H9 (cell line): ENCODE data around the gene NOP16. TPM values are rescaled to one million over a fixed set of nuclear protein-coding genes. Genes with fewer than 3 reads are reported as not detected.
A peak's percentile ranks its signal among the peaks of the same experiment; 100 is the strongest.

Experiments
- DNase-seq: peaks from one replicate; pipeline ENCODE4 v3.0.0-alpha.2; 2017
- H2AFZ ChIP-seq: one replicate; pipeline ENCODE4 v1.6.1; 2013; ENCODE audit warnings: mild to moderate bottlenecking, low read length, control low read depth, moderate library complexity
- H2AK5ac ChIP-seq: 2 replicates; pipeline ENCODE4 v1.6.1; 2013; ENCODE audit warnings: low read length, control low read depth, mixed read lengths; ENCODE audit not compliant: insufficient read length
- H2BK120ac ChIP-seq: one replicate; pipeline ENCODE4 v1.6.1; 2013; ENCODE audit warnings: low read depth, mild to moderate bottlenecking, low read length, control low read depth, inconsistent platforms; ENCODE audit not compliant: poor library complexity, severe bottlenecking
- H2BK12ac ChIP-seq: 2 replicates; pipeline ENCODE4 v1.6.1; 2013; ENCODE audit warnings: low read length, control low read depth, mixed read lengths, low read depth; ENCODE audit not compliant: insufficient read length
- H2BK15ac ChIP-seq: 2 replicates; pipeline ENCODE4 v1.6.1; 2013; ENCODE audit warnings: low read depth, low read length, control low read depth
- H2BK20ac ChIP-seq: one replicate; pipeline ENCODE4 v1.6.1; 2013; ENCODE audit warnings: low read depth, mild to moderate bottlenecking, low read length, control low read depth, inconsistent platforms; ENCODE audit not compliant: poor library complexity, severe bottlenecking
- H2BK5ac ChIP-seq: 2 replicates; pipeline ENCODE4 v1.6.1; 2013; ENCODE audit warnings: low read length, control low read depth, mixed read lengths; ENCODE audit not compliant: insufficient read length
- H3K14ac ChIP-seq: 2 replicates; pipeline ENCODE4 v1.6.1; 2013; ENCODE audit warnings: low read length, control low read depth; ENCODE audit not compliant: insufficient read depth
- H3K18ac ChIP-seq: 2 replicates; pipeline ENCODE4 v1.6.1; 2013; ENCODE audit warnings: low read depth, mild to moderate bottlenecking, mixed read lengths, low read length, control low read depth; ENCODE audit not compliant: insufficient read length
- H3K23ac ChIP-seq: 2 replicates; pipeline ENCODE4 v1.6.1; 2013; ENCODE audit warnings: low read length, control low read depth, mixed read lengths, low read depth; ENCODE audit not compliant: insufficient read length
- H3K23me2 ChIP-seq: 2 replicates; pipeline ENCODE4 v1.6.1; 2013; ENCODE audit warnings: low read depth, mild to moderate bottlenecking, mixed read lengths, low read length, control low read depth; ENCODE audit not compliant: insufficient read length, poor library complexity, severe bottlenecking
- H3K27ac ChIP-seq: 2 replicates; pipeline ENCODE4 v1.5.1; 2013; ENCODE audit warnings: low read length, control low read depth, mixed read lengths, low read depth; ENCODE audit not compliant: insufficient read length
- H3K27me3 ChIP-seq: 2 replicates; pipeline ENCODE4 v1.6.1; 2013; ENCODE audit warnings: low read length, control low read depth, inconsistent platforms; ENCODE audit not compliant: insufficient read depth
- H3K4ac ChIP-seq: 2 replicates; pipeline ENCODE4 v1.6.1; 2013; ENCODE audit warnings: low read depth, mild to moderate bottlenecking, control low read depth, inconsistent platforms, low read length, moderate library complexity
- H3K4me1 ChIP-seq: 2 replicates; pipeline ENCODE4 v1.6.1; 2013; ENCODE audit warnings: low read length, control low read depth, inconsistent platforms; ENCODE audit not compliant: insufficient read depth
- H3K4me2 ChIP-seq: 2 replicates; pipeline ENCODE4 v1.6.1; 2013; ENCODE audit warnings: low read length, control low read depth, mixed read lengths; ENCODE audit not compliant: insufficient read length, insufficient read depth
- H3K56ac ChIP-seq: 2 replicates; pipeline ENCODE4 v1.6.1; 2013; ENCODE audit warnings: low read depth, mild to moderate bottlenecking, mixed read lengths, low read length, control low read depth; ENCODE audit not compliant: insufficient read length
- H3K79me1 ChIP-seq: 2 replicates; pipeline ENCODE4 v1.6.1; 2013; ENCODE audit warnings: low read depth, mild to moderate bottlenecking, moderate library complexity, low read length, control low read depth, inconsistent platforms; ENCODE audit not compliant: insufficient read depth, poor library complexity, severe bottlenecking
- H3K79me2 ChIP-seq: 2 replicates; pipeline ENCODE4 v1.6.1; 2013; ENCODE audit warnings: low read length, control low read depth, inconsistent platforms; ENCODE audit not compliant: insufficient read depth
- H3K9ac ChIP-seq: 2 replicates; pipeline ENCODE4 v1.6.1; 2013; ENCODE audit warnings: low read length, control low read depth, mixed read lengths; ENCODE audit not compliant: insufficient read length; ENCODE audit errors: extremely low read depth
- H3K9me3 ChIP-seq: one replicate; pipeline ENCODE4 v1.6.1; 2013; ENCODE audit warnings: low read depth, low read length, inconsistent platforms; ENCODE audit not compliant: control insufficient read depth
- H3T11ph ChIP-seq: one replicate; pipeline ENCODE4 v1.6.1; 2013; ENCODE audit warnings: mild to moderate bottlenecking, low read length, control low read depth, inconsistent platforms
- H4K20me1 ChIP-seq: one replicate; pipeline ENCODE4 v1.6.1; 2013; ENCODE audit not compliant: control insufficient read depth, insufficient read length, insufficient read depth
- H4K5ac ChIP-seq: 2 replicates; pipeline ENCODE4 v1.6.1; 2013; ENCODE audit warnings: low read depth, mild to moderate bottlenecking, mixed read lengths, low read length, control low read depth; ENCODE audit not compliant: insufficient read length
- H4K8ac ChIP-seq: replicated peaks from 2 replicates; pipeline ENCODE4 v1.6.1; 2013; ENCODE audit warnings: low read length, control low read depth, mixed read lengths, low read depth; ENCODE audit not compliant: insufficient read length
- H4K91ac ChIP-seq: 2 replicates; pipeline ENCODE4 v1.6.1; 2013; ENCODE audit warnings: low read depth, mild to moderate bottlenecking, moderate library complexity, mixed read lengths, low read length, control low read depth; ENCODE audit not compliant: insufficient read length
- H3K27ac Mint-ChIP-seq, 3 experiments: 2 replicates in 2 of 3; 3 replicates in 1 of 3; pipeline ENCODE4 v1.8.0; 2020 to 2021; ENCODE audit warnings: mixed read lengths in 3 of 3, mild to moderate bottlenecking in 1 of 3, moderate library complexity in 1 of 3
- H3K27me3 Mint-ChIP-seq: 2 replicates; pipeline ENCODE4 v1.8.0; 2021; ENCODE audit warnings: low read depth, mild to moderate bottlenecking, moderate library complexity, mixed read lengths
- H3K36me3 Mint-ChIP-seq, 3 experiments: 2 replicates in 2 of 3; 3 replicates in 1 of 3; pipeline ENCODE4 v1.8.0; 2020 to 2021; ENCODE audit warnings: low read depth in 3 of 3, mixed read lengths in 3 of 3; ENCODE audit not compliant: insufficient read depth in 1 of 3
- H3K4me1 Mint-ChIP-seq, 2 experiments: 2 replicates each; pipeline ENCODE4 v1.8.0; 2020; ENCODE audit warnings: mixed read lengths in 2 of 2
- H3K4me3 Mint-ChIP-seq, 2 experiments: 2 replicates in 1 of 2; 3 replicates in 1 of 2; pipeline ENCODE4 v1.8.0; 2020 to 2021; ENCODE audit warnings: mild to moderate bottlenecking in 2 of 2, mixed read lengths in 2 of 2, moderate library complexity in 1 of 2
- H3K9me3 Mint-ChIP-seq, 2 experiments: 2 replicates in 1 of 2; 3 replicates in 1 of 2; pipeline ENCODE4 v1.8.0; 2020; ENCODE audit warnings: mild to moderate bottlenecking in 2 of 2, mixed read lengths in 2 of 2, moderate library complexity in 1 of 2
- CTCF ChIP-seq: fragments of 200-600 bp; sonication (generic); conservative IDR thresholded peaks from 3 replicates; pipeline ENCODE4 v1.8.0; 2021; ENCODE audit warnings: antibody characterized with exemption, mild to moderate bottlenecking
- WGBS: extraction: QIAGEN DNeasy Blood & Tissue Kit; methylation state at CpG from one replicate; pipeline ENCODE4 v1.1.7; 2013; ENCODE audit warnings: missing lambda C conversion rate, low lambda C conversion rate, mixed read lengths; ENCODE audit not compliant: insufficient read length; ENCODE audit errors: extremely low coverage; 5-methylcytosine and 5-hydroxymethylcytosine counted together
- total RNA-seq: library from RNA; stranded (reverse); gene quantifications from 2 replicates; pipeline ENCODE4 v1.2.1, GENCODE V29; 2021

NOP16 gene
- total RNA-seq, 1 experiment from 2014 or later = 114 TPM

DNA sequence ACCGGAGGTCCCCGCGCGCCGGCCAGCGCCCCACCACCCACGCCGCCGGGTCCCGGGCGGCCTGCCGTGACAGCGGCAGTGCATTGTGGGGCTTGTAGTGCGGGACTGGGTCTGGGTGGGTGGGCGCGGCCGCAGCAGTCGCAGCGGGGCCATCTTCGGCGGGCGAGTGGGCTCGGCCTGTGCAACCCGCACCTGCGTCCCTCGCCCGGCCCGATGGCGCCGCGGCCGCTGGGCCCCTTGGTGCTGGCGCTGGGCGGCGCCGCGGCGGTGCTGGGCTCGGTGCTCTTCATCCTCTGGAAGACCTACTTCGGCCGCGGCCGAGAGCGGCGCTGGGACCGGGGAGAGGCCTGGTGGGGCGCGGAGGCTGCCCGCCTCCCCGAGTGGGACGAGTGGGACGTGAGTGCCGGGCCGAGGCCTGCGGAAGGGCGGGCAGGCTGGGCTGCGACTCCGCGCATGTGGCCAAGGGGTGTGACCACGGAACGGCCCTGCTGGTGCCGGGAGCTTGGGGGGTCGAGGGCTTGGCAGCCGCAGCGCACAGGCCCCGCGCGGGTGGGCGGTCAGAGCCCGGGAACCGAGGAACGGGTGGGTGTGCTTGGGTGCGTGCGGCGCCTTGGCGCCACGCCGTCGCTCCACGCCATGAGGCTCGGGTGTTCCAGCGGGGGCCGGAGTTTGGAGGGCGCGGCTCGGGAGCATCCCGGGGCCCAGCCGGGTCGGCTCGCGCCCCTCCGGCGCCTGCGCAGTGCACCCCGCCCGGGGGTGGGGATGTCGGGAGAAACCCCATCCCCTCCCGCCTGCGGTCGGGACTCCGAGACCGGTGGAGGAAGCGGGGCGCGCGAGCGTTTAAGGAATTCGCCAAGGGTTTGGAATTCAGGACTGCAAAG, 22.8 kb downstream of the NOP16 start, which contains the start of gene ARL10:
Gene ARL10 (plus strand): TSS at position 137 of the 881 bp plus-strand sequence. CDS start 77 bp downstream, at position 214.
- Histone ChIP-seq H3K4me2 (peak within 1 kb of the TSS; percentile 79), H3K23me2 (peaks cover 23% of the 10 kb centered on the region), H4K8ac (no peak within 1 kb of the TSS), H3K14ac (peak within 1 kb of the TSS; percentile 73), H3K79me2 (peaks cover 2% of the 10 kb centered on the region; the same call in 1 of the 2 replicates), H3K27ac (no peak within 1 kb of the TSS), H3K18ac (no peak within 1 kb of the TSS), H2BK15ac (no peak within 1 kb of the TSS), H3K79me1 (no peaks in the 10 kb centered on the region), H3K56ac (no peak within 1 kb of the TSS), H4K5ac (no peak within 1 kb of the TSS), H2AFZ (no peak within 1 kb of the TSS), H2BK20ac (no peak within 1 kb of the TSS), H3K4ac (no peak within 1 kb of the TSS), H2BK12ac (no peak within 1 kb of the TSS), H3T11ph (no peak within 1 kb of the TSS), H2BK5ac (no peak within 1 kb of the TSS), H3K23ac (no peak within 1 kb of the TSS), H4K20me1 (no peaks in the 10 kb centered on the region), H3K9me3 (no peaks in the 10 kb centered on the region), H4K91ac (no peak within 1 kb of the TSS), H3K4me1 (no peaks in the 10 kb centered on the region), H3K27me3 (peaks cover 11% of the 10 kb centered on the region; the same call in 1 of the 2 replicates), H3K9ac (peak within 1 kb of the TSS; percentile 56), H2BK120ac (no peak within 1 kb of the TSS), H2AK5ac (no peak within 1 kb of the TSS)
- Mint-ChIP-seq H3K27ac (no peak within 1 kb of the TSS), H3K27me3 (peaks cover 55% of the 10 kb centered on the region), H3K4me1 (peaks cover 10 to 12% of the 10 kb centered on the region in 2 experiments), H3K9me3 (no peaks in the 10 kb centered on the region), H3K4me3 (peak within 1 kb of the TSS; percentile 64 to 82), H3K36me3 (peaks cover 9 to 19% (median 12%) of the 10 kb centered on the region in 3 experiments)
- no peak for TF ChIP-seq CTCF
- no CpG with 5 or more reads among the region's 108 CpGs for WGBS
- DNase-seq = peak; percentile 43
